Measurements from ENCODE around the gene CNEP1R1.

DNA sequence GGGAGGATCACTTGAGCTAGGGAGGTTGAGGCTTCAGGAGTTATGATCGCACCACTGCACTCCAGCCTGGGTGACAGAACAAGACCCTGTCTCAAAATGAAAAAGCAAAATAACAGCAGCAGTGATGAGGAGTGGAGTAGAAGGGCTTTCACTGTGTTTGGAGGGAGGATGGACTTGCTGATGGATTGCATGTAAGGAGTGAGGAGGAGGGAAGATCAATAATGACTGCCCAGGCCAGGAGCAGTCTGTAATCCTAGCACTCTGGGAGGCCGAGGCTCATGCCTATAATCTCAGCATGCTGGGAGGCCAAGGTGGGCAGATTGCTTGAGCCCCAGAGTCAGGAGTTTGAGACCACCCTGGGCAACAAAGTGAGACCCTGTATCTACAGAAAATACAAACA, 14.8 kb upstream of the CNEP1R1 start:
- TF ChIP-seq EZH2 (IDR thresholded peaks at IDR 0.05; ENCODE audit: insufficient read depth, poor library complexity, severe bottlenecking) (no peak), EZH2phosphoT487 (IDR thresholded peaks at IDR 0.05; ENCODE audit: insufficient read depth, low read depth) (no peak)

All from GM23248 (cell line).